H1 (cell line): ENCODE data around the gene GRID2. TPM values are rescaled to one million over a fixed set of nuclear protein-coding genes. Genes with fewer than 3 reads are reported as not detected.

ENCODE experiments used
- CHD2 ChIP-seq: IDR thresholded peaks from 2 replicates; pipeline ENCODE4 v1.6.1; 2012; ENCODE audit warnings: low read length, improper control_type of control experiment
- SP2 ChIP-seq: IDR thresholded peaks from 2 replicates; pipeline ENCODE4 v1.6.1; 2012; ENCODE audit warnings: mild to moderate bottlenecking, low read length, inconsistent platforms
- polyA plus RNA-seq, 7 experiments: library from polyadenylated mRNA; depleted of rRNA in 3 of 7; stranded (reverse) in 5 of 7; unstranded in 2 of 7; fragments of >200 nt in 5 of 7; fragments of 200-250 nt in 2 of 7; gene quantifications; 1 replicate in 5 of 7; 2 replicates in 1 of 7; 4 replicates in 1 of 7; pipeline versions ENCODE4 v1.2.1 to v1.2.3, GENCODE V29; 2011 to 2013; ENCODE audit warnings: missing spikeins in 2 of 7, mixed read lengths in 2 of 7
- total RNA-seq: library from RNA; stranded (reverse); fragmentation: NEBNext Ultra II Directional; extraction: Animal tissue kit (Norgen Biotek cat#: 25700); gene quantifications from 2 replicates; pipeline ENCODE4 v1.2.1, GENCODE V29; 2021
- TF ChIP-seq, protein P1 (sequence below): fragments of 300-600 bp; sonication (generic); IDR thresholded peaks from 2 replicates; pipeline ENCODE4 v1.7.1; 2012; ENCODE audit warnings: low read length, moderate library complexity, mild to moderate bottlenecking, inconsistent platforms; ENCODE audit not compliant: insufficient replicate concordance

GRID2 gene
- total and polyA plus RNA-seq, 2 of the 8 experiments (the other 6 are each of a cell fraction or from before 2014, with no cell fraction given): 31.1 to 81.9 TPM

GRCh38 chr4:92872604-92873003 is 568.8 kb downstream of the GRID2 start (continued):
- TF ChIP-seq, protein P1, sequence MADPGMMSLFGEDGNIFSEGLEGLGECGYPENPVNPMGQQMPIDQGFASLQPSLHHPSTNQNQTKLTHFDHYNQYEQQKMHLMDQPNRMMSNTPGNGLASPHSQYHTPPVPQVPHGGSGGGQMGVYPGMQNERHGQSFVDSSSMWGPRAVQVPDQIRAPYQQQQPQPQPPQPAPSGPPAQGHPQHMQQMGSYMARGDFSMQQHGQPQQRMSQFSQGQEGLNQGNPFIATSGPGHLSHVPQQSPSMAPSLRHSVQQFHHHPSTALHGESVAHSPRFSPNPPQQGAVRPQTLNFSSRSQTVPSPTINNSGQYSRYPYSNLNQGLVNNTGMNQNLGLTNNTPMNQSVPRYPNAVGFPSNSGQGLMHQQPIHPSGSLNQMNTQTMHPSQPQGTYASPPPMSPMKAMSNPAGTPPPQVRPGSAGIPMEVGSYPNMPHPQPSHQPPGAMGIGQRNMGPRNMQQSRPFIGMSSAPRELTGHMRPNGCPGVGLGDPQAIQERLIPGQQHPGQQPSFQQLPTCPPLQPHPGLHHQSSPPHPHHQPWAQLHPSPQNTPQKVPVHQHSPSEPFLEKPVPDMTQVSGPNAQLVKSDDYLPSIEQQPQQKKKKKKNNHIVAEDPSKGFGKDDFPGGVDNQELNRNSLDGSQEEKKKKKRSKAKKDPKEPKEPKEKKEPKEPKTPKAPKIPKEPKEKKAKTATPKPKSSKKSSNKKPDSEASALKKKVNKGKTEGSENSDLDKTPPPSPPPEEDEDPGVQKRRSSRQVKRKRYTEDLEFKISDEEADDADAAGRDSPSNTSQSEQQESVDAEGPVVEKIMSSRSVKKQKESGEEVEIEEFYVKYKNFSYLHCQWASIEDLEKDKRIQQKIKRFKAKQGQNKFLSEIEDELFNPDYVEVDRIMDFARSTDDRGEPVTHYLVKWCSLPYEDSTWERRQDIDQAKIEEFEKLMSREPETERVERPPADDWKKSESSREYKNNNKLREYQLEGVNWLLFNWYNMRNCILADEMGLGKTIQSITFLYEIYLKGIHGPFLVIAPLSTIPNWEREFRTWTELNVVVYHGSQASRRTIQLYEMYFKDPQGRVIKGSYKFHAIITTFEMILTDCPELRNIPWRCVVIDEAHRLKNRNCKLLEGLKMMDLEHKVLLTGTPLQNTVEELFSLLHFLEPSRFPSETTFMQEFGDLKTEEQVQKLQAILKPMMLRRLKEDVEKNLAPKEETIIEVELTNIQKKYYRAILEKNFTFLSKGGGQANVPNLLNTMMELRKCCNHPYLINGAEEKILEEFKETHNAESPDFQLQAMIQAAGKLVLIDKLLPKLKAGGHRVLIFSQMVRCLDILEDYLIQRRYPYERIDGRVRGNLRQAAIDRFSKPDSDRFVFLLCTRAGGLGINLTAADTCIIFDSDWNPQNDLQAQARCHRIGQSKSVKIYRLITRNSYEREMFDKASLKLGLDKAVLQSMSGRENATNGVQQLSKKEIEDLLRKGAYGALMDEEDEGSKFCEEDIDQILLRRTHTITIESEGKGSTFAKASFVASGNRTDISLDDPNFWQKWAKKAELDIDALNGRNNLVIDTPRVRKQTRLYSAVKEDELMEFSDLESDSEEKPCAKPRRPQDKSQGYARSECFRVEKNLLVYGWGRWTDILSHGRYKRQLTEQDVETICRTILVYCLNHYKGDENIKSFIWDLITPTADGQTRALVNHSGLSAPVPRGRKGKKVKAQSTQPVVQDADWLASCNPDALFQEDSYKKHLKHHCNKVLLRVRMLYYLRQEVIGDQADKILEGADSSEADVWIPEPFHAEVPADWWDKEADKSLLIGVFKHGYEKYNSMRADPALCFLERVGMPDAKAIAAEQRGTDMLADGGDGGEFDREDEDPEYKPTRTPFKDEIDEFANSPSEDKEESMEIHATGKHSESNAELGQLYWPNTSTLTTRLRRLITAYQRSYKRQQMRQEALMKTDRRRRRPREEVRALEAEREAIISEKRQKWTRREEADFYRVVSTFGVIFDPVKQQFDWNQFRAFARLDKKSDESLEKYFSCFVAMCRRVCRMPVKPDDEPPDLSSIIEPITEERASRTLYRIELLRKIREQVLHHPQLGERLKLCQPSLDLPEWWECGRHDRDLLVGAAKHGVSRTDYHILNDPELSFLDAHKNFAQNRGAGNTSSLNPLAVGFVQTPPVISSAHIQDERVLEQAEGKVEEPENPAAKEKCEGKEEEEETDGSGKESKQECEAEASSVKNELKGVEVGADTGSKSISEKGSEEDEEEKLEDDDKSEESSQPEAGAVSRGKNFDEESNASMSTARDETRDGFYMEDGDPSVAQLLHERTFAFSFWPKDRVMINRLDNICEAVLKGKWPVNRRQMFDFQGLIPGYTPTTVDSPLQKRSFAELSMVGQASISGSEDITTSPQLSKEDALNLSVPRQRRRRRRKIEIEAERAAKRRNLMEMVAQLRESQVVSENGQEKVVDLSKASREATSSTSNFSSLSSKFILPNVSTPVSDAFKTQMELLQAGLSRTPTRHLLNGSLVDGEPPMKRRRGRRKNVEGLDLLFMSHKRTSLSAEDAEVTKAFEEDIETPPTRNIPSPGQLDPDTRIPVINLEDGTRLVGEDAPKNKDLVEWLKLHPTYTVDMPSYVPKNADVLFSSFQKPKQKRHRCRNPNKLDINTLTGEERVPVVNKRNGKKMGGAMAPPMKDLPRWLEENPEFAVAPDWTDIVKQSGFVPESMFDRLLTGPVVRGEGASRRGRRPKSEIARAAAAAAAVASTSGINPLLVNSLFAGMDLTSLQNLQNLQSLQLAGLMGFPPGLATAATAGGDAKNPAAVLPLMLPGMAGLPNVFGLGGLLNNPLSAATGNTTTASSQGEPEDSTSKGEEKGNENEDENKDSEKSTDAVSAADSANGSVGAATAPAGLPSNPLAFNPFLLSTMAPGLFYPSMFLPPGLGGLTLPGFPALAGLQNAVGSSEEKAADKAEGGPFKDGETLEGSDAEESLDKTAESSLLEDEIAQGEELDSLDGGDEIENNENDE: no peak
- no peak for TF ChIP-seq SP2
- no peak for TF ChIP-seq CHD2
